Stimulated activated CD4-positive, alpha-beta T cell treated with anti-CD3 and anti-CD28 coated beads, Interleukin-2, amount 100 ng/mL, for 24 hours (primary cell): ENCODE measurements around the gene AMBP.
"Not testable (repeated sequence)": the region's sequence is repeated elsewhere in the genome, so short reads cannot be mapped to it uniquely, and the experiment has no call there.

Experiments
- DNase-seq, 2 donors: peaks; one replicate each; pipeline ENCODE4 v3.0.0-alpha.2; 2020

AMBP gene

GRCh38 chr9:114049441-114050225, 28.5 kb downstream of the AMBP start:
- no peak for DNase-seq

DNA sequence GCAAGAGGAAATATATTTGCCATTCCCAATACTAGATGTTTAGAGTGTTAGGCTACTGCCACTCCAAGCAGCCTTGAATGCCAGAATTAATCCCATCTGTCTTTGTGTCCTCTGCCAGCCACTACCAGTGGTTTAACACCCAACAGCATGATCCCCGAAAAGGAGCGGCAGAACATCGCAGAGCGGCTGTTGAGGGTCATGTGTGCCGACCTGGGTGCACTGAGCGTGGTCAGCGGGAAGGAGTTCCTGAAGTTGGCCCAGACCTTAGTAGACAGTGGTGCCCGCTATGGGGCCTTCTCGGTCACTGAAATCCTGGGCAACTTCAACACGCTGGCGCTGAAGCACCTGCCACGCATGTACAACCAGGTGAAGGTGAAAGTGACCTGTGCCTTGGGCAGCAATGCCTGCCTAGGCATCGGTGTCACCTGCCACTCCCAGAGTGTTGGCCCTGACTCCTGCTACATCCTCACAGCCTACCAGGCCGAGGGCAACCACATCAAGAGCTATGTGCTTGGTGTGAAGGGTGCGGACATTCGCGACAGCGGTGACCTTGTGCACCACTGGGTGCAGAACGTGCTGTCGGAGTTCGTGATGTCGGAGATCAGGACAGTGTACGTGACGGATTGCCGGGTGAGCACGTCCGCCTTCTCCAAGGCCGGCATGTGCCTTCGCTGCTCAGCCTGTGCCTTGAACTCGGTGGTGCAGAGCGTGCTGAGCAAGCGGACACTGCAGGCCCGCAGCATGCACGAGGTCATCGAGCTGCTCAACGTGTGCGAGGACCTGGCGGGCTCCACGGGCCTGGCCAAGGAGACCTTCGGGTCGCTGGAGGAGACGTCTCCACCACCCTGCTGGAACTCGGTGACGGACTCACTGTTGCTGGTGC, 29.3 kb downstream of the AMBP start:
- no peak for DNase-seq

- DNase-seq, result no peak
Measured at GRCh38 chr9:114047717-114048116, 30.4 kb downstream of the AMBP start.

DNA sequence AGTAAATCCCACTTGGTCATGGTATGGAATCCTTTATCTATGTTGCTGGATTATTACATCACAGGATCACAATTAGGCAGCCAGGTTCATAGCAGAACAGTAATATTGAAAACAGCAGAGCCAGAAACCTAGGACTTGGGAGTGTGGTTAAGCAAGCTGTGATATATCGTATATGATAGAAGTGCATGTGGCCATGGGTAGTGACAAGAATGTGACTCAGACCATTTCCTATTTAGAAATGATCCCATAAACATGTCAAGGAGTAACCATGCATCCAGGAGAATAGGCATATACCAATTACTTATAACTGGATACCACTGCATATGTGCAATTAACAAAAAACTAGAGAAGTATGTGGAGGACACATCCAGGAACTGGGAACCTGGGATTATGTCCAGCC, 31.2 kb downstream of the AMBP start:
- no peak for DNase-seq

GRCh38 chr9:114046237-114046755, 31.8 kb downstream of the AMBP start:
- no peak for DNase-seq

GRCh38 chr9:114043660-114044059, 34.4 kb downstream of the AMBP start:
- not testable (repeated sequence) for DNase-seq

- no peak for DNase-seq
Measured at GRCh38 chr9:114039484-114039883, 38.6 kb downstream of the AMBP start.

GRCh38 chr9:114038724-114039313, 39.3 kb downstream of the AMBP start:
- DNase-seq, result no peak

DNA sequence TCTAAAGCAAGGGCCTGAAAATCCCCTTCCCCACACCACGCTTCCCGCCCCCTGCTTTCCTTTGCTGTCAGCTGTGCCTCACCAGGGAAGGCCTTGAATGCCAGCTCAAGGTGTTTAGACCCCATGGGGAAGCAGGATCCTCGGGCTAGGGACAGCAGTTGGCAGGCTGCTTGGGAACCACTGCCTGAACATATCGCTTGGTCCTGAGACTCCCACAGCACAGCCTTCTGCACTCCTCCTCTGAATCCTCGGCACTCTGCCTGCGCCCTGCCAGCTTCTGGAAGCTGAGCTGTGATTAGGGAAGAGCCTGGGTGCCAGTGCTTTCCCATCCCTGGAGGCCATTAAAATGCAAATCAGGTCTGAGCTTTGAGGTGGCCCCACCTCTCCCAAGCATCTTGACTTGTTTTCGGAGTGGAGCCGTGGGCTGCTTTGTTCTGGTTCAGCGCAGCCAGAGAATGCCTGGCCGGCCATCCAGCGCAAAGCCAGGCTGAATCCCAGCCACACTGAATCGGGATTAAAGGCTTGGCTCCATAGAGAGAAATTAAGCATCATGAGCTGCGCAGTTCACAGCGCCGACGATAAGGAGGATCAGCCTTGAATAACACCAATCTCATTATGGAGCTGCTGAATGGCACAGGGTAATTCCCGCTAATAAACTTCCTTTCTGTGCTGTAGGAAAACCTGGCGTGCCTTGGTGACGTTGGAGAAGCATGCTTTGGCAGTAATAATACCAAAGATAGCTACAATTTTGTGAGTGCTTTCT, 40.0 kb downstream of the AMBP start:
- no peak for DNase-seq

GRCh38 chr9:114037249-114037648, 40.9 kb downstream of the AMBP start:
- DNase-seq, result no peak

DNA sequence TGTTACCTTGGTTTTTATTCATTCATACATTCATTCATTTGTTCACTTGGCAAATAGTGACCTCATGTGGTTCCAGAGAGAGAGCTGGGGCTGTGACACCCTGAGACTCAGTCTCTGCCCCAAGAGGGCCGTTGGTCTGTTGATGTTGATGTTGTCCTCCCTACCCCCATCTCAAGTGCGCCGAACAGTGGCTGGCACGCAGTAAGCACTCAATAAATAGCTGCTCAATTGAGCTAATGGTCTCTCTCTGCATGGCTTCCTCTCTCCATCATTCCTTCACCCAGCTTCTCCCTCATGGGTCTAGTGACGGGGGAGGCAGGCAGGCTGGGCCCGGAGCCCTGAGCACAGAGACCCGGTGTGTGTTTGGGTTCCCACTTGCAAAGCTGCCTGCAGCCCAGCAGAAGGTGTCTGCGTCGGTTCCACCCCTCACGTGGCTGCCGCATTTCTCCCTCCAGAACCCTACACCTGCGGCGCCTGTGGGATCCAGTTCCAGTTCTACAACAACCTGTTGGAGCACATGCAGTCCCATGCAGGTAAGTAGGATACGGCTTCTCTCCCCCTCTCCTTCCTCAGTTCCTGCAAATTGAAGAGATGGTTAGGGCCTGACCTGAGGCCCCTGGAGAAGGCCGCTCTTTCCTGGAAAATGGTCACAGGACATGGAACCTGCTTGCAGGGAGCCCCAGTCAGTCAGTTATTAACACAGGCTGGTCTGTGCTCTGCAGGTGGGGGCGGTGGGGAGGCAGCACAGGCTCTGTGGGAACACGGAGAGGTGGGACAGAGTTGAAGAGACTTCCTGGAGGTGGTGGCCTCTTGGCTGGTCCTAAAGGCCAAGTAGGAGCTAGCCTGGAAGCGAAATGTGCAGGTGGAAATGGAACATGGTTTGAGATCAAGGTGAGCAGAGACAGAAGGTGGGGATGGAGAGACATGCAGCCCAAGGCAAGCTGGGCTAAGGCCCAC, 42.0 kb downstream of the AMBP start:
- DNase-seq, result no peak

DNA sequence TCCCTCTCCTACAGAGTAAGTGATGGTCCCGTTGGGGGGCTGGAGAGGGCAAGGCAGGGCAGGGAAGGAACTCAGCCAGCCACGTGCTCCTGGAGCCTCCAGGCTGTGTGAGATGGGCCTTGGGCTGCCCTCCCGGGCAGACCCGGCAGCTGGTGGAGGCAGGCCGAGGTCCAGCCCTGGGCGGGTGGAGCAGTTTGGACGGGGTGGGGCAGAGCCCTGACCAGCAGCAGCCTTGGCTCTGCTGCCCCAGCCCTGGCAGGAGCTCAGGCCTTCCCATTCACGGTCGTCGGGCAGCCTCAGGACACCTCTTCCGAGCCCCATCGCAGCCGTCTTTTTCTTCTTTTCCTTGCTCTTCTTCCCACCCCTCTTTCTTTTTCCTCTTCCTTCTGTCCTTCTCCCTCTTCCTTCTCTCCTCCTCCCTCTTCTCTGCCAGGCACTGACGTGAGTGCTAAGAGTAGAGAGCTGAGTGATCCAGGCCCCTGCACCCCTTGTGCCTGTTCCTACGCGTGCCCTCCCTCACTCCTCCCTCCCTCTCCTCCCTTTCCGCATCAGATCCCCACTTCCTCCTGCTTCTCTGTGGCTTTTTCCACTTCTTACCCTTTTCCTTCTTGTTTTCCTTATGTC, 42.8 kb downstream of the AMBP start:
- DNase-seq, result no peak

- DNase-seq, result no peak
Measured at GRCh38 chr9:114034661-114035062, 43.4 kb downstream of the AMBP start.

- DNase-seq, result no peak
Measured at GRCh38 chr9:114034196-114034595, 43.9 kb downstream of the AMBP start.

- peak in 1 of 2 donors; percentile 6 for DNase-seq
Measured at GRCh38 chr9:114033397-114034103, 44.5 kb downstream of the AMBP start.

GRCh38 chr9:114031948-114032840, 45.9 kb downstream of the AMBP start:
- no peak for DNase-seq

DNA sequence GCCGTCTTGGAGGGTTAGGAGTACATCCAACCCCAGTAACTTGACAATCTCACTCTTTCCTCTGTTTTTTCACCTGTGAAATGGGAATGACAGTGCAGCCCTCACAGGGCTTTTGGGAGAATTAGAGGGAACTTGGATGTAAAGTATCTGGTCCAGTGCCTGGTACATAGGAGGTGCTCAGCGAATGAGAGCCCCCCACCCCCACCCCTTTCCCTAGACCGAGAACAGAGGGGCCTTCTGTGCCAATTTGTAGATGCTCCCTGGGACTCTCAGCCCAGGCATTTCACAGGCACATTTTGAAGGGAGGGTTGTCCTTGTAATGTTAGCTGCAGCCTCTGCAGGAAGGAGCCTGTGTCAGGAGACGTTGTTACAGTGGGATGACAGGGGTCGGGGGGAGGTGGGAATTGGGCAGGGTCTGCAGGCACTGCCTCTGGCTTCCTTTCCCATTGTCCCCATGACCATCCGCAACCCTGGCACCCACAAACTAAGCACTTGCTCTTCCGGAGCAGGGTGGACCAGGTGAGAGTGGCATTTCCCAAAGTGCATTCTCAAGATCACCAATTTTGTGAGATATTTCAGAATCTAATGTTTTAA, 47.0 kb downstream of the AMBP start:
- DNase-seq, result no peak

DNA sequence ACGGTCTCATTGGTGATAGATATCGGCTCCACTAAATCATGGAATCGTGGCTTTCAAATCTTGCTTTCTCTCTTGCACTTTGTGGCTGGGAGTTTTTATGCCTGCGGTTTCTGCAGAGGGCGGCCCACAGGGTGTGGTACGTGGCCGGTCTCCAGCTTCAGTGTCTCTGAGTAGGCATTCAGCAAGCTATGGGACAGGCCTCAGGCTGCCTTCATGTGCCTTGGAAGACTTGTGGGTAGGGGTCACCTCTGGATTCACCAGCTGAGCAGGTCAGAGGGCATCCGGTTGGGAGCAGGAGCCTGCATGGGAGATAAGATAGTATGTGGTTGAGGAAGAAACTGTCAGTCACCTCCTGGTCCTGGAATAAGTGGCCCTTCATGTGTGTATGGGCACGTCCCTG, 47.7 kb downstream of the AMBP start:
- no peak for DNase-seq
